ENCODE measurements around the gene PRDX4. TPM values are rescaled to one million over a fixed set of nuclear protein-coding genes. Genes with fewer than 3 reads are reported as not detected.
A peak's percentile ranks its signal among the peaks of the same experiment; 100 is the strongest.
"Not testable (repeated sequence)": the region's sequence is repeated elsewhere in the genome, so short reads cannot be mapped to it uniquely, and the experiment has no call there.

PRDX4 gene
- 468 and 479 TPM in 2 replicates for total RNA-seq (2014; rRNA removed; shearing (Covaris generic))

- DNase-seq (ENCODE audit: low read depth), result peak; percentile 85
Measured at GRCh38 chrX:23667239-23668177, at the start of gene PRDX4. Gene PRDX4, plus strand, starts transcription at chrX:23667493. Its CDS starts 78 bp downstream, at chrX:23667571.

DNA sequence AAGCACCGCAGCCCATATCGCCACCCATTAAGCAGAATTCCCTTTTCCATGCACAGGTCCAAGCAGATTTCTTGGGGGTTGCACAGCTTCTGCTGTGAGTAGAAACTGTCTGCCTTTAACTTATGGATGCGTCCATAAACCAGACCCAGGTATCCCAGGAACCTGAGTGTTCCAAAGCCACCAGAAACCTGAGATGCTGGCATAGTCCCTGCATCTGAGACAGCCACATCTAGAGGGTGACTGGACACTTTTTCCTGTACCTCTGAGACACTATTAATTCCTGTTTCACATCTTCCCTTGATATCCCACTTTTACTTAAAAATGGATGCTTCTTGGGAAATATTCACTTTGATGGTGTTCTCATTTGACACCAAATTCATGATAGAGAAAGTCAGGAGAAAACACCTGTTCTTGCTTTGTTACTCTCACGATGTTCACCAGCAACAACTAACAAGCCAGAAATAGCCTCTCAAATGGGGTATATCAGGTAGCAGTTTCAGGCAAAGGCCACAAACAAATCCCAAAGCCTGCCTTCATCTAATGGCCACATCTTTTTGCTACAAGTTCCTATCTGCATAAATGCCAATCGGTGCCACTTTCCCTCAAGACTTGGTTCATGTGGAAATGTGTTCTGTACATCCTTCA, 45.5 kb upstream of the PRDX4 start:
- no peak for DNase-seq (ENCODE audit: low read depth)

DNA sequence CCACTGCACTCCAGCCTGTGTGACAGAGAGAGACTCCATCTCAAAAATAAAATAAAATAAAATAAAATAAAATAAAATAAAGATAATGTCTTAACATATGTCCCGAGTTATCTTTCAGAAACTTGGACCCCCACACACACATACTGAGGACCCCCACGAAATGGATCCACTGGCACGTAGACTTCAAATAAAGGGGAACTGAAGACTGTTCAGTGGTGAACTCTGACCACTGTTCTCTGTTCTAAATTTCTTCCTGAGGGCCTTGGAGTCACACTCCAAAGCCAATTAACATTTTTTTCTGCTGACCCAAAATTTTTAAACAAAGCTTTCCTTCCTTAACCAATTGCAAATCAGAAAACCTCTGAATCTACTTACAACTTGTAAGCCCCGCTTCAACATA, 43.5 kb upstream of the PRDX4 start:
- no peak for DNase-seq (ENCODE audit: low read depth)

GRCh38 chrX:23626651-23627050, 40.6 kb upstream of the PRDX4 start:
- DNase-seq (ENCODE audit: low read depth), result no peak

DNA sequence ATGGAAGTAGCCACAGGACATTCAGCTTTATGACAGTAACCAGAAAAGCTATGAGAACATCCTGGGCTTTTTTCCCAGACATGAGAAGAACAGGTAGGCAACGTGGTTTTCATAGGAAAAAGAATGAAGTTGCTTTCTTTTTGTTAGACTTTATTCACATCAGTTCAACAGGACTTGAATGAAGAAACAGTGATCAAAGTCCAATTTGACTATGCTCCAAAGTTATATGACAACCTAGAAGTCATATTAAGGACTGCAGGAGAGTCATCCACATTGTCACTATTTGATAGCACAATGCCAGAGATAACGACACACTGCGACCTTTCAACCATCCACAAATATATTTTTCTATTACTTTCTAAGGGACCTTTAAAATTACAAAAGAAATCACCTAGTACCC, 39.2 kb upstream of the PRDX4 start:
- no peak for DNase-seq (ENCODE audit: low read depth)

DNA sequence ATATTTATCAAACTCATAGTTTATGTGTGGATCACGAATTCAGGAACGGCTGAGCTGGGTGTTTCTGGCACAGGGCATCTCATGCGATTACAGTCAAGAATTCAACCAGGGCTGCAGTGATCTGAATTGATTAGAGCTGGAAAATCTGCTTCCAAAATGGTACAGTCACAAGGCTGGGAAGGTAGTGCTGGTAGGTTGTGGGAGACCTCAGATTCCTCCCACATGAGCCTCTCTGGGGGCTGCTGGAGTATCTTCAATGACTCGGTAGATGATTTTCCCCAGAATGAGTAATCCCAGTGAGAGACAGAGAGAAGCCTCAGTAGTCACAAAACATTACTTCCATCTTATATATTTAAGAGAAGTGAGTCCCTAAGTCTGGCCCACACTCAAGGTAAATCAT, 36.2 kb upstream of the PRDX4 start:
- no peak for DNase-seq (ENCODE audit: low read depth)

- DNase-seq (ENCODE audit: low read depth), result peak; percentile 9
Measured at GRCh38 chrX:23633834-23634580, 33.3 kb upstream of the PRDX4 start.

DNA sequence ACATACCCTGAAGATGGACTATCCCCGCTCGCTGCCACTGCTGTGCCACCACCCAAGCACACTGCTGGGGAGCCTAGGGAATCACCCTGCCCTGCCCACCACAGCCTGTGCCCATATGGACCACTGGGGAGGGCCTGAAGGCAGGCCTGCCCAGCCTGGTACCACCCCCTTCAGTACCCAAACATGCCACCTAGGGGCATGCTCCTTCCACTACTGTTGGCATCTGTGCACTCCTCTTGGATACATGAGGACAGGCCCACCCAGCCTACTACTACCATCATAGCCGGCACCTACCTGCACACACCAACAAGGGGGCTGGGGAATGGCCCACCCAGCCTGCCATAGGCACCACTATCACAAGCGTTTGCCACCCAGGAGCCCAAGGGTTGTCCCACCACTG, 30.1 kb upstream of the PRDX4 start:
- DNase-seq (ENCODE audit: low read depth), result no peak

DNA sequence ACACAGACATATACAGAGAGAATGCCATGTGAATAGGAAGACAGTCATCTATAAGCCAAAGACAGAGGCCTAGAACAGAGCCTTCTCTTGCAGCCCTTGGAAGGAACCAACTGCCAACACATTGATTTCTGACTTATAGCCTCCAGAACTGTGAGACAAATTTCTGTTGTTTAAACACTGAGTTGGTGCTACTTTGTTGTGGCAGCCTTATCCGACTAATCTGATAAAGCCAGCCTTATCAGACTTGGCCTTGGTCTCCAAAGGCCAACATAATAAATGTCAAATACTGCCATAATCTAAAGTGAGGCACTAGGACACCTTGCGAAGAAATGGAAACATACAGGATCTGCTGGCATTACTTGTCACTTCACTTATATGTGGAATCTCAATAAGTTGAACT, 24.3 kb upstream of the PRDX4 start:
- DNase-seq (ENCODE audit: low read depth), result no peak

- DNase-seq (ENCODE audit: low read depth), result no peak
Measured at GRCh38 chrX:23644744-23645143, 22.5 kb upstream of the PRDX4 start.

- peak; percentile 55 for DNase-seq (ENCODE audit: low read depth)
Measured at GRCh38 chrX:23656091-23656490, 11.2 kb upstream of the PRDX4 start.

DNA sequence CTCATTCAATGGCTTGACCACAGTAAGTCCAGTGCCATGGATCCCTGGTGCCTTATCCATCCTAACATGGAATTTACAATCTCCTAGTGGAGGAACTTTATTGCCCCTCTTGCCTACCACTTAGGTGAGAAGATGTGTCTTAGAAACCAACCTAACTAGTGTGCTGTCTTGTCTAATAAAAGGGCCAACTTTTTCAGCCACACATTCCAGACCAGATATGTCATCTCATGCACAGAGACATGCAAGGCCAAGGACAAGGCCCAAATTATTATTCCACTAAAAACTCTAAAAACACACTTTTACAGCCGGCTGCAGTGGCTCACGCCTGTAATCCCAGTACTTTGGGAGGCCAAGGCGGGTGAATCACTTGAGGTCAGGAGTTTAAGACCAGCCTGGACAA, 10.6 kb upstream of the PRDX4 start:
- DNase-seq (ENCODE audit: low read depth), result peak; percentile 80

GRCh38 chrX:23659339-23659738, 8.0 kb upstream of the PRDX4 start:
- DNase-seq (ENCODE audit: low read depth), result no peak

GRCh38 chrX:23660083-23660765, 7.1 kb upstream of the PRDX4 start:
- not testable (repeated sequence) for DNase-seq (ENCODE audit: low read depth)

GRCh38 chrX:23660766-23661132, 6.5 kb upstream of the PRDX4 start:
- no peak for DNase-seq (ENCODE audit: low read depth)

GRCh38 chrX:23661671-23662070, 5.6 kb upstream of the PRDX4 start:
- peak; percentile 66 for DNase-seq (ENCODE audit: low read depth)

- no peak for DNase-seq (ENCODE audit: low read depth)
Measured at GRCh38 chrX:23662187-23662586, 5.1 kb upstream of the PRDX4 start.

GRCh38 chrX:23662853-23663252, 4.4 kb upstream of the PRDX4 start:
- DNase-seq (ENCODE audit: low read depth), result peak; percentile 48

GRCh38 chrX:23664496-23664895, 2.8 kb upstream of the PRDX4 start:
- DNase-seq (ENCODE audit: low read depth), result no peak

- DNase-seq (ENCODE audit: low read depth), result no peak
Measured at GRCh38 chrX:23666282-23666681, 1.0 kb upstream of the PRDX4 start.

DNA sequence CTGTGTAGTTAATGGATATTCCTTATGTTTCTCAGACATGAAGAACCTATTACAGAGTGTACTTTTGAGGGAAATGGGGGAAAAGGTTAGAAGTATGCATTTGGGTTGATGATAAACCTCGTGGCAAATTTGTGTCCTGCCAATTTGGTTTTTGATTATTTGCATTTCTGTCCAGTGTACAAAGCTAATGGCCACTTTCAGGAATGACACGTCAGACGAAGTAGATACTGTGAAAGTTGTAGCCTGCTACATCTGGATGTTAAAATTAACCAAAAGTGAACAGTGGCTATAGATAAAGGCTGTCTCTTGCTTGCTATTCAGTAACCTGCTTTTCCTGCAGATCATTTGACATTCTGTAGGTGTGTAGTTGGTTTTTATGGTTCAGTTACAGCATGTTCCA, 1.0 kb downstream of the PRDX4 start:
- DNase-seq (ENCODE audit: low read depth), result peak; percentile 3

DNA sequence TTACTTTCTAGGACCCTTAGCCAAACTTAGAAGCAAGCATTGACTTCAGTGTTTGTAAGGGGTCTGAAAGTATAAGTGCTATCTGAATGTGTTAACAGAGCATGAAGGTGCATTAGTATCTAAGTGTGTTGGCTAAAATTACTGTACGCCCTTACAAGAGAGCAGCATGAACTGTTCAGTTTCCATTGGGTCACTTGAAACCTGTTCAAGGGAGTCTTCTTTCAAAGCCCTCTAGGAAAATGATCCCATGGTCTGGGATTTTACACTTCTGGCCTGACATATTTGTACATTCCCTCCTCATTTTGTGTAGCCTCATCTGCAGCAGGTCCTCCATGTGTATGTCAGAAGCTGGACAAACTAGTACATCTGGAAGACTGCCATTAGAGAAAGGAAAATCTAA, 3.2 kb downstream of the PRDX4 start:
- no peak for DNase-seq (ENCODE audit: low read depth)

Data from M059J (cell line).